Astrocyte of the hippocampus (primary cell): ENCODE results near the gene ZIC4.

ENCODE experiments used
- DNase-seq: peaks from one replicate; pipeline ENCODE4 v3.0.0; 2011; ENCODE audit warnings: low read depth, low spot score

The ZIC4 gene

GRCh38 chr3:147406028-147406931 is at the start of gene ZIC4:
TSS of gene ZIC4 (minus strand) at chr3:147406543. CDS start at chr3:147402797, 3,746 bp downstream.
- DNase-seq = no peak

- DNase-seq = no peak
Measured at GRCh38 chr3:147449669-147450068, 43.3 kb upstream of the ZIC4 start.

GRCh38 chr3:147447224-147447623 is 40.9 kb upstream of the ZIC4 start:
- no peak for DNase-seq

GRCh38 chr3:147431751-147432150 is 25.4 kb upstream of the ZIC4 start:
- no peak for DNase-seq

- no peak for DNase-seq
Measured at GRCh38 chr3:147428754-147429153, 22.4 kb upstream of the ZIC4 start.

- DNase-seq = no peak
Measured at GRCh38 chr3:147428326-147428725, 22.0 kb upstream of the ZIC4 start.

- no peak for DNase-seq
Measured at GRCh38 chr3:147427746-147428145, 21.4 kb upstream of the ZIC4 start.

GRCh38 chr3:147426931-147427330 is 20.6 kb upstream of the ZIC4 start:
- no peak for DNase-seq

GRCh38 chr3:147425388-147425850 is 19.1 kb upstream of the ZIC4 start:
- DNase-seq = no peak

GRCh38 chr3:147424581-147425387 is 18.4 kb upstream of the ZIC4 start:
- no peak for DNase-seq

GRCh38 chr3:147423798-147424580 is 17.6 kb upstream of the ZIC4 start:
- peak; percentile 50 for DNase-seq

- no peak for DNase-seq
Measured at GRCh38 chr3:147423537-147423797, 17.1 kb upstream of the ZIC4 start.

GRCh38 chr3:147422601-147423536 is 16.5 kb upstream of the ZIC4 start:
- DNase-seq = no peak

- DNase-seq = no peak
Measured at GRCh38 chr3:147422196-147422595, 15.9 kb upstream of the ZIC4 start.

GRCh38 chr3:147421184-147421912 is 15.0 kb upstream of the ZIC4 start:
- peak; percentile 51 for DNase-seq

- DNase-seq = no peak
Measured at GRCh38 chr3:147420353-147421183, 14.2 kb upstream of the ZIC4 start.

GRCh38 chr3:147419781-147420224 is 13.5 kb upstream of the ZIC4 start:
- no peak for DNase-seq

GRCh38 chr3:147418808-147419701 is 12.7 kb upstream of the ZIC4 start:
- DNase-seq = peak; percentile 91
